ENCODE data around the gene DENND1B. TPM values are rescaled to one million over a fixed set of nuclear protein-coding genes. Genes with fewer than 3 reads are reported as not detected.

DENND1B gene
- total and polyA plus RNA-seq, 9 of the 15 experiments (the other 6 are each of a cell fraction or from before 2014, with no cell fraction given) = 2.1 to 12.1 (median 7.5) TPM

- TF ChIP-seq TEAD4 (IDR thresholded peaks at IDR 0.05; ENCODE audit: low read length) (peak; percentile 51), TEAD4 (CRISPR knock-in tag; IDR thresholded peaks at IDR 0.05; ENCODE audit: borderline replicate concordance) (no peak), USF2 (CRISPR knock-in tag; IDR thresholded peaks at IDR 0.05) (no peak), ZNF408 (CRISPR knock-in tag; IDR thresholded peaks at IDR 0.05; ENCODE audit: low read depth) (no peak), SRF (CRISPR knock-in tag; IDR thresholded peaks at IDR 0.05) (peak in 1 of 2 experiments; percentile 54; a peak in 1 of 4 replicates), ETS1 (conservative IDR thresholded peaks at IDR 0.05; ENCODE audit: control insufficient read depth, low read depth, low read length) (0 out of 2 replicates have a peak, but pooled peaks have one; percentile 2), ZNF57 (CRISPR knock-in tag; IDR thresholded peaks at IDR 0.05) (no peak), RAD21 (CRISPR knock-in tag; conservative IDR thresholded peaks at IDR 0.05 in 1 of 2, IDR thresholded peaks at IDR 0.05 in 1 of 2) (peak; percentile 10 to 20; a peak in 1 of 4 replicates), MYC (IDR thresholded peaks at IDR 0.05; ENCODE audit: low read depth, low read length) (peak; percentile 55), MYC (CRISPR knock-in tag; IDR thresholded peaks at IDR 0.05; ENCODE audit: borderline replicate concordance, low read depth) (no peak), E4F1 (CRISPR knock-in tag; IDR thresholded peaks at IDR 0.05; ENCODE audit: borderline replicate concordance) (no peak), NCOA4 (IDR thresholded peaks at IDR 0.05; ENCODE audit: partially characterized antibody) (no peak), HMGN3 (IDR thresholded peaks at IDR 0.05; ENCODE audit: borderline replicate concordance, extremely low read depth, insufficient read length, low read depth, low read length) (peak; percentile 59), FOS (IDR thresholded peaks at IDR 0.05; ENCODE audit: extremely low read depth, insufficient read length) (no peak), SP2 (IDR thresholded peaks at IDR 0.05; ENCODE audit: extremely low read depth, low read depth, low read length, poor library complexity, severe bottlenecking) (no peak), E2F5 (CRISPR knock-in tag; IDR thresholded peaks at IDR 0.05) (no peak), E2F6 (IDR thresholded peaks at IDR 0.05; ENCODE audit: borderline replicate concordance in 1 of 2, extremely low read depth in 1 of 2, insufficient read depth in 1 of 2, insufficient read length in 1 of 2, low read depth in 1 of 2, low read length in 1 of 2, poor library complexity in 1 of 2, severe bottlenecking in 1 of 2) (peak in 1 of 2 experiments; percentile 46), ZNF584 (CRISPR knock-in tag; IDR thresholded peaks at IDR 0.05; ENCODE audit: low read depth) (no peak)
These were observed at the start of gene DENND1B (continued) for GRCh38 chr1:197775282-197776262.
